DND-41 (cell line): Measurements from ENCODE around the gene LHX3.

Experiments
- ATAC-seq: fragments of 200-7000 bp; cut with Tn5 transposase; 3 replicates; pipeline ENCODE4 v1.9.1; 2021; ENCODE audit warnings: low read depth; ENCODE audit not compliant: insufficient read depth
- DNase-seq: peaks from one replicate; pipeline ENCODE4 v3.0.0-alpha.2; 2020
- H2AFZ ChIP-seq: 2 replicates; pipeline ENCODE4 v1.6.0; 2012; ENCODE audit warnings: low read depth, low read length
- H3K27ac ChIP-seq: 2 replicates; pipeline ENCODE4 v1.5.1; 2012; ENCODE audit warnings: low read length, inconsistent platforms
- H3K27me3 ChIP-seq: fragments of 200-600 bp; sonication (generic); 2 replicates; pipeline ENCODE4 v1.6.0; 2012; ENCODE audit warnings: low read length, mild to moderate bottlenecking, inconsistent platforms; ENCODE audit not compliant: insufficient read depth, poor library complexity
- H3K36me3 ChIP-seq: 2 replicates; pipeline ENCODE4 v1.5.1; 2012; ENCODE audit warnings: low read length, inconsistent platforms; ENCODE audit not compliant: insufficient read depth
- H3K4me1 ChIP-seq: 2 replicates; pipeline ENCODE4 v1.5.1; 2012; ENCODE audit warnings: mild to moderate bottlenecking, low read length; ENCODE audit not compliant: insufficient read depth
- H3K4me2 ChIP-seq: 2 replicates; pipeline ENCODE4 v1.6.0; 2012; ENCODE audit warnings: mild to moderate bottlenecking, moderate library complexity, low read length, inconsistent platforms; ENCODE audit not compliant: insufficient read depth
- H3K4me3 ChIP-seq, 2 experiments: fragments of 200-600 bp in 1 of 2; shearing (Covaris generic) in 1 of 2; 2 replicates each; pipeline ENCODE4 v1.5.1; 2012 to 2016; ENCODE audit warnings: inconsistent platforms in 2 of 2, low read length in 2 of 2, mild to moderate bottlenecking in 2 of 2, low read depth in 1 of 2, moderate library complexity in 1 of 2
- H3K79me2 ChIP-seq: 2 replicates; pipeline ENCODE4 v1.6.0; 2012; ENCODE audit warnings: low read length, inconsistent platforms; ENCODE audit not compliant: insufficient read depth
- H3K9ac ChIP-seq: 2 replicates; pipeline ENCODE4 v1.6.0; 2012; ENCODE audit warnings: low read depth, mild to moderate bottlenecking, inconsistent platforms, low read length, moderate library complexity
- H3K9me3 ChIP-seq: 2 replicates; pipeline ENCODE4 v1.5.1; 2012; ENCODE audit warnings: low read length, moderate library complexity, mild to moderate bottlenecking, inconsistent platforms; ENCODE audit not compliant: insufficient read depth, severe bottlenecking
- H4K20me1 ChIP-seq: 2 replicates; pipeline ENCODE4 v1.6.0; 2012; ENCODE audit warnings: low read length; ENCODE audit not compliant: insufficient read depth
- EZH2 ChIP-seq: IDR thresholded peaks from 3 replicates; pipeline ENCODE4 v1.6.1; 2012; ENCODE audit warnings: borderline replicate concordance, low read depth, mild to moderate bottlenecking, moderate library complexity, low read length, inconsistent platforms; ENCODE audit not compliant: severe bottlenecking
- TF ChIP-seq, protein P1 (sequence below): IDR thresholded peaks from 2 replicates; pipeline ENCODE4 v1.5.1; 2012; ENCODE audit warnings: borderline replicate concordance, low read length, moderate library complexity, mild to moderate bottlenecking; ENCODE audit not compliant: poor library complexity, severe bottlenecking; ENCODE audit errors: extremely low read depth

Gene LHX3

DNA sequence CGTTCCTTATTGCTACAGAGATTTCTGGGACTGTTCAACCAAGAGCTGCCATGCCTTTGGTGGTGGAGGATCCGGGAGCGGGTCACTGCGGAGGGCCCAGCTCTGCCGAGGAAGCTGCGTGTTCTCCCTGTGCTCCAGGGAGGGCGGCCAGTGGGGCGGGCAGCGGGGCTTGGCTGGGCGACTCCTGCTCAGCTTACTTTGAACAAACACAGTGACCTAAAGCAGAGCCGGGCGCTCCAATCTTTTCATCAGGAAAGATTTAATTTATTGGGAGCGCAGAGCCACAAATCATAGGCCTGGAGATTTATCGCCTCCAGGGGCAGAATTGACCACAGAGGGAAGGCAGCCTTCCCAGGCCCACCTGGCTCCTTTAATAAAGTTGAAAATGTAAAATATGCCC lies 27.7 kb downstream of the LHX3 start:
- H3K4me3 ChIP-seq, result no peak overlapping the region
- no peak overlapping the region for H3K27ac ChIP-seq
- no peak overlapping the region for H3K9ac ChIP-seq
- no peaks in the 10 kb centered on the region for H3K4me1 ChIP-seq
- H2AFZ ChIP-seq, result no peak overlapping the region
- H4K20me1 ChIP-seq, result no peaks in the 10 kb centered on the region
- H3K79me2 ChIP-seq, result no peaks in the 10 kb centered on the region
- DNase-seq (no peak), ATAC-seq (no peak)
- H3K27me3 ChIP-seq, result no peaks in the 10 kb centered on the region
- no peaks in the 10 kb centered on the region for H3K9me3 ChIP-seq
- no peak overlapping the region for H3K4me2 ChIP-seq
- no peak for TF ChIP-seq EZH2
- TF ChIP-seq, protein P1, sequence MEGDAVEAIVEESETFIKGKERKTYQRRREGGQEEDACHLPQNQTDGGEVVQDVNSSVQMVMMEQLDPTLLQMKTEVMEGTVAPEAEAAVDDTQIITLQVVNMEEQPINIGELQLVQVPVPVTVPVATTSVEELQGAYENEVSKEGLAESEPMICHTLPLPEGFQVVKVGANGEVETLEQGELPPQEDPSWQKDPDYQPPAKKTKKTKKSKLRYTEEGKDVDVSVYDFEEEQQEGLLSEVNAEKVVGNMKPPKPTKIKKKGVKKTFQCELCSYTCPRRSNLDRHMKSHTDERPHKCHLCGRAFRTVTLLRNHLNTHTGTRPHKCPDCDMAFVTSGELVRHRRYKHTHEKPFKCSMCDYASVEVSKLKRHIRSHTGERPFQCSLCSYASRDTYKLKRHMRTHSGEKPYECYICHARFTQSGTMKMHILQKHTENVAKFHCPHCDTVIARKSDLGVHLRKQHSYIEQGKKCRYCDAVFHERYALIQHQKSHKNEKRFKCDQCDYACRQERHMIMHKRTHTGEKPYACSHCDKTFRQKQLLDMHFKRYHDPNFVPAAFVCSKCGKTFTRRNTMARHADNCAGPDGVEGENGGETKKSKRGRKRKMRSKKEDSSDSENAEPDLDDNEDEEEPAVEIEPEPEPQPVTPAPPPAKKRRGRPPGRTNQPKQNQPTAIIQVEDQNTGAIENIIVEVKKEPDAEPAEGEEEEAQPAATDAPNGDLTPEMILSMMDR, result no peak
- no peaks in the 10 kb centered on the region for H3K36me3 ChIP-seq

DNA sequence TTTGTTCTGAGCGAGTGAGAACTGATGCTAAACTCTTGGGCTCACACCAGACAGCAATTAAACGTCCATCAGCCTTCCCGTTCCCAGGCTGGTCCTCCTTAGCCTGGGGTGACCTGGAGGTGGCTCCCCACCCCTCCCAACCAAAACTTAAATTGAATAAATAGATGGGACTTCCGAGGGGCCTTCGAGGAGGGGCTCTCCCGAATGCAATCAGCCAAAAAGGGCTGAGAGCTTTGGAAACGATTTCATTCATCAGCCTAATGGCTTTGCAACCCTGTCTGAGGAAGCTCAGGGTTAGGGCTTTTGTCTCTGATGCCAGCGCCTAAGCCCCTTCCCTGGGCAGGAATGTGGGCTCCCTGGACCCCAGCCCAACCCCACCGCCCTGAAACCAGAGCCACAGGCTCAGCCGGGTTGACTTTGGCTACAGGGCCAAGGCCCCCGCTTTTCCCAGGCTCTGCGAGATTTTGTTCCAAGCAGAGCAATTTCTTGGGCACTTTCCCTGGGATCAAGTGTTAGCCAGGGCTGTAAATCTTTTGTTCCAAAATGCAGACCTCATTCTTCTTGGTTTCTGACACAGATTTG lies 29.2 kb downstream of the LHX3 start:
- no peak overlapping the region for H3K4me3 ChIP-seq
- H3K27me3 ChIP-seq, result no peaks in the 10 kb centered on the region
- no peak overlapping the region for H3K9ac ChIP-seq
- H3K27ac ChIP-seq, result no peak overlapping the region
- ATAC-seq, result no peak
- no peak for DNase-seq
- no peak overlapping the region for H2AFZ ChIP-seq
- no peak overlapping the region for H3K4me2 ChIP-seq
- H3K9me3 ChIP-seq, result no peaks in the 10 kb centered on the region
- H3K79me2 ChIP-seq, result no peaks in the 10 kb centered on the region
- H4K20me1 ChIP-seq, result no peaks in the 10 kb centered on the region
- TF ChIP-seq, protein P1, result no peak
- no peak for TF ChIP-seq EZH2
- H3K4me1 ChIP-seq, result no peaks in the 10 kb centered on the region
- H3K36me3 ChIP-seq, result no peaks in the 10 kb centered on the region

DNA sequence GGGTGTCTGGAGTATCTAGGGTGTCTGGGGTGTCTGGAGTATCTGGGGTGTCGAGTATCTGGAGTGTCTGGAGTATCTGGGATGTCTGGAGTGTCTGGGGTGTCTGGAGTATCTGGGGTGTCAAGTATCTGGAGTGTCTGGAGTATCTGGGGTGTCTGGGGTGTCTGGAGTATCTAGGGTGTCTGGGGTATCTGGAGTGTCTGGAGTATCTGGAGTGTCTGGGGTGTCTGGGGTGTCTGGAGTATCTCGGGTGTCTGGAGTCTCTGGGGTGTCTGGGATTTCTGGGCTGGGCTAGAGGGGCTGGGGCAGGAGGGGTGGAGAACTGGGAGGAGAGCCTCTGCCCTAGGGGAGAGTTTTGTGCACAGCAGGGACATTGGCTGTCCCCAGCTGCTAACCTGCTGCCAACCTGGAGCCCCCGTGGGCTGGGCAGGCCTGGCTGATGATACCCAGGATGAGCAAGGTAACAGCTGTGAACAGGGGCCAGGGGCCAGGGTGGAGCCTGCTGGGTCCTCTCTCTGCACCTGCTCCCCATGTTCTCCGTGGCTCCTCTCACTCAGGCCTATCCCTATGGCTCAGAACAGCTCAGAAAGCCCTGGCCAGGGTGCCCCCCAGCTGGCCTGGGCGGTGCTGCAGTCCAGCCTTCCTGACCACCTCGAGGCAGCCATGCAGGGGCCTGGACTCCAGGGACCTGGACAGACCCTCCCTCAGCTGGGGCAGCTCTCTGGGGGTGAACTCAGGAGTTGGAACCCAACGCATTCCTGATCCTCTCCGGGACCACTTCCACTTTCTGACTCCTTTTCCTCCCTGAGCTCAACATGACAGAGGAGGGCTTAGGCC lies 29.9 kb downstream of the LHX3 start:
- no peak overlapping the region for H3K27ac ChIP-seq
- no peaks in the 10 kb centered on the region for H4K20me1 ChIP-seq
- H3K4me3 ChIP-seq, result no peak overlapping the region
- H2AFZ ChIP-seq, result no peak overlapping the region
- no peak overlapping the region for H3K4me2 ChIP-seq
- TF ChIP-seq EZH2, result no peak
- TF ChIP-seq, protein P1, result no peak
- H3K9me3 ChIP-seq, result no peaks in the 10 kb centered on the region
- no peaks in the 10 kb centered on the region for H3K4me1 ChIP-seq
- no peak for ATAC-seq
- no peaks in the 10 kb centered on the region for H3K79me2 ChIP-seq
- no peak for DNase-seq
- no peaks in the 10 kb centered on the region for H3K27me3 ChIP-seq
- H3K36me3 ChIP-seq, result no peaks in the 10 kb centered on the region
- no peak overlapping the region for H3K9ac ChIP-seq
